22Rv1 (cell line): ENCODE data around the gene SH2D3C.

ENCODE experiments used
- ZFX ChIP-seq: fragments of 450-650 bp; IDR thresholded peaks from 2 replicates; pipeline ENCODE4 v1.6.1; 2017; ENCODE audit warnings: antibody characterized with exemption, borderline replicate concordance
- TF ChIP-seq, protein P1 (sequence below): fragments of 450-650 bp; IDR thresholded peaks from 2 replicates; pipeline ENCODE4 v1.5.1; 2017; ENCODE audit warnings: mild to moderate bottlenecking

DNA sequence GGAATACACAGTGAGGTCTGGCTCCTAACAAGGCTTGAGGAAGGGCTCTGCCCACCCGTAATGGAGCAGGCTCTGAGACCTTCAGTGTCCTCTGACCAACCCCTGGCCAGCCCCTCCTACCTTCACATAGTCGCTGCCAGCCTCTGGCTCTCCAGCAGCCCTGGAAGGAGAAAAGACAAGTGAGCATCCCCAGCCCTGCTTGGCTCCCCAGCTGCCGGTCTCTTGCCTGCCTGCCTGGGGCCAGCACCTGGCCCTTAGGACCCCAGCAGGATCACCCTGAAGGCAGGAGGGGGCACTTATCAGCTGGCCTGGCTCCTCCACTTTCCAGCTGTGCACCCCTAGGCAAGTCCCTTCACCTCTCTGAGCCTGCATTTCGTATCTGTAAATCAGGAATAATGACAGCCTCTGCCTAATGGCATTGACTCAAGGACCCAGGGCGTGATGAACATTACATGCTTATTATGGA, 16.9 kb downstream of the SH2D3C start:
- TF ChIP-seq, protein P1, sequence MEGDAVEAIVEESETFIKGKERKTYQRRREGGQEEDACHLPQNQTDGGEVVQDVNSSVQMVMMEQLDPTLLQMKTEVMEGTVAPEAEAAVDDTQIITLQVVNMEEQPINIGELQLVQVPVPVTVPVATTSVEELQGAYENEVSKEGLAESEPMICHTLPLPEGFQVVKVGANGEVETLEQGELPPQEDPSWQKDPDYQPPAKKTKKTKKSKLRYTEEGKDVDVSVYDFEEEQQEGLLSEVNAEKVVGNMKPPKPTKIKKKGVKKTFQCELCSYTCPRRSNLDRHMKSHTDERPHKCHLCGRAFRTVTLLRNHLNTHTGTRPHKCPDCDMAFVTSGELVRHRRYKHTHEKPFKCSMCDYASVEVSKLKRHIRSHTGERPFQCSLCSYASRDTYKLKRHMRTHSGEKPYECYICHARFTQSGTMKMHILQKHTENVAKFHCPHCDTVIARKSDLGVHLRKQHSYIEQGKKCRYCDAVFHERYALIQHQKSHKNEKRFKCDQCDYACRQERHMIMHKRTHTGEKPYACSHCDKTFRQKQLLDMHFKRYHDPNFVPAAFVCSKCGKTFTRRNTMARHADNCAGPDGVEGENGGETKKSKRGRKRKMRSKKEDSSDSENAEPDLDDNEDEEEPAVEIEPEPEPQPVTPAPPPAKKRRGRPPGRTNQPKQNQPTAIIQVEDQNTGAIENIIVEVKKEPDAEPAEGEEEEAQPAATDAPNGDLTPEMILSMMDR: no peak
- no peak for TF ChIP-seq ZFX
